ENCODE data around the gene SGK1.

The SGK1 gene

GRCh38 chr6:134134654-134135053 lies 183.3 kb downstream of the SGK1 start:
- DNase-seq = no peak

- no peak for DNase-seq
Measured at GRCh38 chr6:134132494-134133141, 185.3 kb downstream of the SGK1 start.

DNA sequence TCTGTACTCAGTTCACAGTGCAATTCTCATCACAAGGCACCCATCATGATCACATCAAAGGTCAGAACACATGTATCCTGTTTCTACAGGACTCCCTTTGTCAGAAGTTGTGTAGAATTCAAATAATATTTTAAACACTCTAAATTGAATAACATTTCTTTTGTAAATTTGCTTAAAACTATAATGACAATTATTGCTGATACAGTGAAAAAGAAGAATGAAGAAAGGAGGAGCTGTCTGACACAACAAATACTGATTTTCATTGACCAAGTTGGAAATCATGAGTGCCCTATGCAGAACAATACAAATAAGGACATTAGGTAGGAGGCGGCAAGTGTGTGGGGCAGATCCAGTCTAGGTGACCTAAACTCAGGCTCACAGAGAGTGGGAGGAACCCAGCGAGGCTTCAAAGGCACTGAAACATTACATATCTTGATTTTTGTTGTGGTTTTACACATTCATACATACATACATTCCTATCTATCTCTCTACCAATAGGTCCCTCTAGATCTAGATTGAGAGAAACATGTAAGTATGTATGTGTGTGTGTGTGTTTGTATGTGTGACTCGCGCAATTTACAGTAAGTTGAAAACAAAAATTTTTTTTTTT lies 186.3 kb downstream of the SGK1 start:
- DNase-seq = no peak

DNA sequence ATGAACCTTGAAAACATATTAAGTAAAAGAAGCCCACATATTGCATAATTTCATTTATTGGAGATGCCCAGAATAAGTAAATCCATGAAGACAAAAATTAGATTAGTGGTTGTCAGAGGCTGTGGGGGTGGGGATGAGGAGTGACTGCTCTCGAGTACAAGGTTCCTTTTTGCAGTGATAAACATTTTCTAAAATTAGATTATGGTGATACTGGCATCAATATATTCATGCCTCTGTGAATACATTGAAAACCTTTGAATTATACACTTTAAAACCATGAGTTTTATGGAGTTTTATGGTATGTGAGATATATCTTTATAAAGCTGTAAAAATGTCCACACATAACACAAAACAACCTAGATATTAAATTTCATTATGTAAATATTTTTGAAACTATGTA lies 189.8 kb downstream of the SGK1 start:
- no peak for DNase-seq

DNA sequence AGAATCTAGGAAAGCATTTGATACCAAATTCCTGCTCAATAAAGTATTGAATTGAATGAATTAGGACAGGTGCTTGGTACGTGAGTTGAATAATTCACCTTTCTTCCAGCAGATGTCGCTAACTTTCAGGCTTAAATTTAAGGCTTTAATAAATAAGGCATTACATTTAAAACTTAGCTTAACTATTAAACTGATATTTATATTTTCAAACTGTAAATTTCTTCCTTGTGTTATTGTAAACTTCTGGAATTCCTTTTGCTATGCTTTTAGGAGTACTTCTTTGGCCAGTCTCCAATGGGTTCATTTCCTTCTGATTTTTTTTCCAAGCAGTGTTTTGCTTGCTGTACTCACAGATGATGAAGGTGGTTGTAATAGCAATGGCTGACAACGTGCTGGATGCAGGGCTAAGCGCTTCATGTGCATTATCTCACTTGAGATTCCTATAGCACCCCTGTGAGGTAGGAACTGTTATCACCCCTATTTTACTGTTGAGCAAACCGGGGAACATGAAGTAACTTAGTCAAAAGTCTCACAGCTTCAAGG lies 194.2 kb downstream of the SGK1 start:
- DNase-seq = peak in 1 of 58 donors; percentile 49

- DNase-seq = no peak
Measured at GRCh38 chr6:134122775-134123174, 195.1 kb downstream of the SGK1 start.

GRCh38 chr6:134119486-134119885 lies 198.4 kb downstream of the SGK1 start:
- DNase-seq = no peak
